HepG2 (cell line): ENCODE data around the gene RTN4RL2. TPM values are rescaled to one million over a fixed set of nuclear protein-coding genes. Genes with fewer than 3 reads are reported as not detected.

Experiments
- DBP ChIP-seq: sonication (generic); formaldehyde crosslinking; IDR thresholded peaks from 2 replicates; pipeline ENCODE4 v1.4.0; 2020; ENCODE audit warnings: missing genetic modification reagents; ENCODE audit errors: not compliant biosample characterization
- GABPA ChIP-seq, 2 experiments: IDR thresholded peaks; 2 replicates each; pipeline ENCODE4 v1.6.1; 2011 to 2016; ENCODE audit warnings: low read depth in 2 of 2, low read length in 1 of 2, missing biosample characterization in 1 of 2, missing genetic modification characterization in 1 of 2
- HOMEZ ChIP-seq: IDR thresholded peaks from 2 replicates; pipeline ENCODE4 v1.6.1; 2016; ENCODE audit warnings: low read depth
- IKZF1 ChIP-seq: fragments of 450-650 bp; IDR thresholded peaks from 2 replicates; pipeline ENCODE4 v1.7.1; 2016
- KLF15 ChIP-seq: sonication (generic); formaldehyde crosslinking; IDR thresholded peaks from 2 replicates; pipeline ENCODE4 v1.8.1; 2023; ENCODE audit warnings: borderline replicate concordance, mild to moderate bottlenecking, inconsistent platforms, missing genetic modification reagents, mixed read lengths
- MAFF ChIP-seq: IDR thresholded peaks from 2 replicates; pipeline ENCODE4 v1.6.1; 2011; ENCODE audit warnings: low read depth, low read length, improper control_type of control experiment
- MTA3 ChIP-seq: sonication (generic); formaldehyde crosslinking; IDR thresholded peaks from 2 replicates; pipeline ENCODE4 v1.4.0; 2020; ENCODE audit warnings: missing genetic modification reagents
- NFATC3 ChIP-seq: sonication (generic); formaldehyde crosslinking; IDR thresholded peaks from 2 replicates; pipeline ENCODE4 v1.5.1; 2020; ENCODE audit warnings: mild to moderate bottlenecking, missing genetic modification reagents
- PPARG ChIP-seq: conservative IDR thresholded peaks from 2 replicates; pipeline ENCODE4 v1.6.1; 2016; ENCODE audit warnings: missing biosample characterization, missing genetic modification reagents
- PRPF4 ChIP-seq: fragments of 200-400 bp; formaldehyde crosslinking; IDR thresholded peaks from 2 replicates; pipeline ENCODE4 v1.6.1; 2016; ENCODE audit warnings: low read length, low read depth; ENCODE audit not compliant: poor library complexity, severe bottlenecking
- RAD21 ChIP-seq: fragments of 450-650 bp; formaldehyde crosslinking; IDR thresholded peaks from 2 replicates; pipeline ENCODE4 v1.5.0; 2020; ENCODE audit warnings: mild to moderate bottlenecking
- SIX4 ChIP-seq: sonication (generic); formaldehyde crosslinking; IDR thresholded peaks from 2 replicates; pipeline ENCODE4 v1.4.0; 2020; ENCODE audit warnings: missing genetic modification reagents
- SOX13 ChIP-seq, 3 experiments: fragments of 450-650 bp in 1 of 3; sonication (generic) in 1 of 3; formaldehyde crosslinking in 1 of 3; IDR thresholded peaks in 2 of 3; conservative IDR thresholded peaks in 1 of 3; 2 replicates each; pipeline versions ENCODE4 v1.5.0 to v1.6.1; 2016 to 2020; ENCODE audit warnings: antibody characterized with exemption in 1 of 3, mild to moderate bottlenecking in 1 of 3, missing compliant biosample characterization in 1 of 3, missing genetic modification reagents in 1 of 3, moderate library complexity in 1 of 3
- SOX6 ChIP-seq, 2 experiments: fragments of 450-650 bp in 1 of 2; sonication (generic) in 1 of 2; formaldehyde crosslinking in 1 of 2; IDR thresholded peaks; 2 replicates each; pipeline versions ENCODE4 v1.4.0 to v1.6.1; 2017 to 2020; ENCODE audit warnings: antibody characterized with exemption in 1 of 2, mild to moderate bottlenecking in 1 of 2, missing genetic modification reagents in 1 of 2
- THAP11 ChIP-seq: IDR thresholded peaks from 2 replicates; pipeline ENCODE4 v1.6.1; 2016; ENCODE audit warnings: missing biosample characterization, missing genetic modification reagents
- TP53 ChIP-seq: sonication (generic); formaldehyde crosslinking; conservative IDR thresholded peaks from 2 replicates; pipeline ENCODE4 v1.4.0; 2020; ENCODE audit warnings: missing genetic modification reagents
- ZIK1 ChIP-seq: sonication (generic); formaldehyde crosslinking; IDR thresholded peaks from 2 replicates; pipeline ENCODE4 v1.5.0; 2020; ENCODE audit warnings: mild to moderate bottlenecking, low read depth, missing genetic modification reagents, borderline replicate concordance
- ZMYM3 ChIP-seq: sonication (generic); formaldehyde crosslinking; IDR thresholded peaks from 2 replicates; pipeline ENCODE4 v1.5.1; 2020; ENCODE audit warnings: mild to moderate bottlenecking, missing genetic modification reagents
- ZNF138 ChIP-seq: sonication (generic); formaldehyde crosslinking; IDR thresholded peaks from 2 replicates; pipeline ENCODE4 v1.5.0; 2020; ENCODE audit warnings: mild to moderate bottlenecking, low read depth, missing genetic modification reagents
- ZNF142 ChIP-seq: sonication (generic); formaldehyde crosslinking; IDR thresholded peaks from 2 replicates; pipeline ENCODE4 v1.4.0; 2020; ENCODE audit warnings: missing genetic modification reagents
- ZNF17 ChIP-seq: sonication (generic); formaldehyde crosslinking; IDR thresholded peaks from 2 replicates; pipeline ENCODE4 v1.5.0; 2020; ENCODE audit warnings: mild to moderate bottlenecking, missing genetic modification reagents
- polyA plus RNA-seq, 8 experiments: library from polyadenylated mRNA; depleted of rRNA in 3 of 8; stranded (reverse) in 7 of 8; unstranded in 1 of 8; fragments of >200 nt; fragmentation: Illumina TruSeq in 4 of 8; extraction: Trizol in 4 of 8; gene quantifications; 2 replicates each; pipeline versions ENCODE4 v1.2.1 to v1.2.3, GENCODE V29; 2011 to 2016; ENCODE audit warnings: low read depth in 4 of 8, missing spikeins in 1 of 8, mixed read lengths in 1 of 8; ENCODE audit not compliant: insufficient read depth in 1 of 8
- total RNA-seq, 5 experiments: library from RNA; depleted of rRNA; stranded (reverse); fragments of >200 nt; fragmentation: Illumina TruSeq; extraction: Trizol; gene quantifications; 2 replicates each; pipeline ENCODE4 v1.2.3, GENCODE V29; 2016; ENCODE audit warnings: low read depth in 1 of 5

Gene RTN4RL2
- total and polyA plus RNA-seq, 2 of the 13 experiments (the other 11 are each of a cell fraction or from before 2014, with no cell fraction given), result 1.3 to 4.3 TPM

GRCh38 chr11:57453543-57454177, 6.7 kb upstream of the RTN4RL2 start (continued):
- TF ChIP-seq THAP11 (CRISPR knock-in tag) (peak; percentile 72), SOX13 (IDR thresholded peaks at IDR 0.05) (no peak), SOX13 (CRISPR knock-in tag; conservative IDR thresholded peaks at IDR 0.05 in 1 of 2, IDR thresholded peaks at IDR 0.05 in 1 of 2) (peak in 1 of 2 experiments; percentile 90; a peak in 2 of 4 replicates), SIX4 (peak; percentile 31; the same call in 1 of the 2 replicates), MAFF (peak; percentile 97), RAD21 (CRISPR knock-in tag) (peak; percentile 35; the same call in 1 of the 2 replicates), NFATC3 (no peak), PRPF4 (no peak), TP53 (no peak), MTA3 (no peak), ZIK1 (CRISPR knock-in tag) (no peak), ZMYM3 (CRISPR knock-in tag) (peak; percentile 95), HOMEZ (CRISPR knock-in tag) (peak; percentile 84), ZNF138 (no peak), PPARG (CRISPR knock-in tag) (peak; percentile 81), SOX6 (IDR thresholded peaks at IDR 0.05) (no peak), SOX6 (CRISPR knock-in tag; IDR thresholded peaks at IDR 0.05) (peak; percentile 94), DBP (no peak), ZNF142 (CRISPR knock-in tag) (no peak), ZNF17 (CRISPR knock-in tag) (no peak), IKZF1 (no peak), KLF15 (CRISPR knock-in tag) (peak; percentile 95; the same call in 1 of the 2 replicates), GABPA (IDR thresholded peaks at IDR 0.05; ENCODE audit: low read depth, low read length) (no peak), GABPA (CRISPR knock-in tag; IDR thresholded peaks at IDR 0.05; ENCODE audit: low read depth) (0 out of 2 replicates have a peak, but pooled peaks have one; percentile 40)
